Activated CD4-positive, CD25-positive, alpha-beta regulatory T cell treated with anti-CD3 and anti-CD28 coated beads, Interleukin-2, amount 50 U/mL, for 16 hours (primary cell): Measurements from ENCODE around the gene C1QTNF4.
A peak's percentile ranks its signal among the peaks of the same experiment; 100 is the strongest.
"Not testable (repeated sequence)": the region's sequence is repeated elsewhere in the genome, so short reads cannot be mapped to it uniquely, and the experiment has no call there.

ENCODE experiments used
- DNase-seq: peaks from one replicate; pipeline ENCODE4 v3.0.0-alpha.2; 2020; ENCODE audit warnings: low read depth, low spot score

Gene C1QTNF4

GRCh38 chr11:47593934-47594855 lies at the start of gene C1QTNF4:
Gene C1QTNF4, minus strand, starts transcription at chr11:47594411. Its CDS starts 3,601 bp downstream, at chr11:47590810.
- no peak for DNase-seq

GRCh38 chr11:47642099-47642855 lies 48.1 kb upstream of the C1QTNF4 start, which contains the start of gene MTCH2:
Gene MTCH2, minus strand, starts transcription at chr11:47642559. Its CDS starts 94 bp downstream, at chr11:47642465.
- peak; percentile 91 for DNase-seq

- DNase-seq = no peak
These were observed 47.4 kb upstream of the C1QTNF4 start for GRCh38 chr11:47641600-47642098.

GRCh38 chr11:47640506-47640905 lies 46.3 kb upstream of the C1QTNF4 start:
- DNase-seq = not testable (repeated sequence)

GRCh38 chr11:47636331-47636730 lies 42.1 kb upstream of the C1QTNF4 start:
- DNase-seq = not testable (repeated sequence)

- DNase-seq = no peak
These were observed 37.3 kb upstream of the C1QTNF4 start for GRCh38 chr11:47631473-47631872.

- DNase-seq = no peak
These were observed 33.8 kb upstream of the C1QTNF4 start for GRCh38 chr11:47628026-47628425.

- DNase-seq = no peak
These were observed 32.0 kb upstream of the C1QTNF4 start for GRCh38 chr11:47626234-47626633.

- DNase-seq = no peak
These were observed 26.7 kb upstream of the C1QTNF4 start for GRCh38 chr11:47620836-47621378.

GRCh38 chr11:47617417-47617809 lies 23.2 kb upstream of the C1QTNF4 start:
- no peak for DNase-seq

GRCh38 chr11:47616726-47617416 lies 22.7 kb upstream of the C1QTNF4 start:
- no peak for DNase-seq

GRCh38 chr11:47615249-47615648 lies 21.0 kb upstream of the C1QTNF4 start:
- no peak for DNase-seq

GRCh38 chr11:47611348-47611794 lies 17.2 kb upstream of the C1QTNF4 start:
- DNase-seq = no peak

- no peak for DNase-seq
These were observed 15.5 kb upstream of the C1QTNF4 start for GRCh38 chr11:47609675-47610074.

- DNase-seq = no peak
These were observed 13.2 kb upstream of the C1QTNF4 start for GRCh38 chr11:47607380-47607779.

GRCh38 chr11:47606731-47607130 lies 12.5 kb upstream of the C1QTNF4 start:
- DNase-seq = no peak

- DNase-seq = no peak
These were observed 11.7 kb upstream of the C1QTNF4 start for GRCh38 chr11:47605921-47606320.

GRCh38 chr11:47603295-47603694 lies 9.1 kb upstream of the C1QTNF4 start:
- DNase-seq = no peak

GRCh38 chr11:47599902-47600301 lies 5.7 kb upstream of the C1QTNF4 start:
- no peak for DNase-seq

GRCh38 chr11:47595967-47596366 lies 1.8 kb upstream of the C1QTNF4 start:
- no peak for DNase-seq

- DNase-seq = no peak
These were observed 818 bp upstream of the C1QTNF4 start for GRCh38 chr11:47595029-47595428.
